GM13977 (cell line): ENCODE results near the gene TAOK3.

Source experiments
- DNase-seq: peaks from one replicate; pipeline ENCODE4 v3.0.0; 2012; ENCODE audit warnings: low spot score
- CTCF ChIP-seq: IDR thresholded peaks from 2 replicates; pipeline ENCODE4 v1.5.1; 2012; ENCODE audit warnings: mild to moderate bottlenecking, control low read depth; ENCODE audit not compliant: insufficient read depth; ENCODE audit errors: extremely low read depth, missing control alignments
- in situ Hi-C: fragments of 300-500 bp; cut with MboI; formaldehyde crosslinking; loops from one replicate; pipeline ENCODE4 v1.12.0; 2022; ENCODE audit warnings: low sequenced_read_pairs, low pct_unique_long_range_greater_than_20kb, mixed read lengths, inconsistent platforms; ENCODE audit not compliant: unreplicated experiment

TAOK3 gene

GRCh38 chr12:118127867-118128266, 244.8 kb downstream of the TAOK3 start:
- no peak for DNase-seq
- in situ Hi-C loops, result no loop called here
- TF ChIP-seq CTCF, result no peak

GRCh38 chr12:118126119-118126757, 246.5 kb downstream of the TAOK3 start:
- DNase-seq, result no peak
- no peak for TF ChIP-seq CTCF
- in situ Hi-C loops, result no loop called here

- DNase-seq, result no peak
- in situ Hi-C loops, result no loop called here
- no peak for TF ChIP-seq CTCF
Measured at GRCh38 chr12:118125743-118126118, 247.0 kb downstream of the TAOK3 start.

- no peak for DNase-seq
- in situ Hi-C loops, result no loop called here
- no peak for TF ChIP-seq CTCF
Measured at GRCh38 chr12:118124333-118124874, 248.3 kb downstream of the TAOK3 start.

- no peak for DNase-seq
- no peak for TF ChIP-seq CTCF
- in situ Hi-C loops, result no loop called here
Measured at GRCh38 chr12:118122264-118122663, 250.4 kb downstream of the TAOK3 start.

GRCh38 chr12:118120579-118121363, 251.9 kb downstream of the TAOK3 start:
- peak; percentile 52 for TF ChIP-seq CTCF
- in situ Hi-C loops, result no loop called here
- DNase-seq, result peak; percentile 85
